AG09319 (cell line): ENCODE measurements around the gene TARS3.

Source experiments
- DNase-seq: peaks from one replicate; pipeline ENCODE4 v3.0.0-alpha.2; 2010; ENCODE audit warnings: low read depth; ENCODE audit errors: extremely low read depth
- CTCF ChIP-seq: IDR thresholded peaks from 2 replicates; pipeline ENCODE4 v1.5.1; 2011; ENCODE audit warnings: low read depth, mild to moderate bottlenecking, inconsistent platforms, low read length, moderate library complexity

The TARS3 gene

GRCh38 chr15:101697488-101697887 is 26.8 kb downstream of the TARS3 start:
- DNase-seq, result no peak
- TF ChIP-seq CTCF, result no peak

GRCh38 chr15:101696829-101697228 is 27.4 kb downstream of the TARS3 start:
- TF ChIP-seq CTCF, result no peak
- DNase-seq, result no peak

GRCh38 chr15:101694261-101694660 is 30.0 kb downstream of the TARS3 start:
- DNase-seq, result no peak
- TF ChIP-seq CTCF, result no peak

GRCh38 chr15:101692801-101693598 is 31.3 kb downstream of the TARS3 start:
- no peak for DNase-seq
- no peak for TF ChIP-seq CTCF

- DNase-seq, result no peak
- TF ChIP-seq CTCF, result no peak
Measured at GRCh38 chr15:101689901-101690300, 34.4 kb downstream of the TARS3 start.

- no peak for DNase-seq
- TF ChIP-seq CTCF, result no peak
Measured at GRCh38 chr15:101686718-101687117, 37.6 kb downstream of the TARS3 start.

GRCh38 chr15:101684877-101685276 is 39.4 kb downstream of the TARS3 start:
- DNase-seq, result no peak

More at GRCh38 chr15:101684877-101685276, 39.4 kb downstream of the TARS3 start:
- no peak for TF ChIP-seq CTCF
